CD4-positive, alpha-beta memory T cell (primary cell): Measurements from ENCODE around the gene FGFR2. TPM values are rescaled to one million over a fixed set of nuclear protein-coding genes. Genes with fewer than 3 reads are reported as not detected.
"Not testable (repeated sequence)": the region's sequence is repeated elsewhere in the genome, so short reads cannot be mapped to it uniquely, and the experiment has no call there.

ENCODE experiments used
- CTCF ChIA-PET: fragments of 350-600 bp; sonication (Branson Sonifier 250); formaldehyde crosslinking; loops from one replicate; lab custom pipeline; 2021; ENCODE audit warnings: inconsistent platforms; ENCODE audit not compliant: partially characterized antibody; lab: Charles Lee
- POLR2A ChIA-PET: fragments of 350-600 bp; sonication (Branson Sonifier 250); formaldehyde crosslinking; loops from one replicate; lab custom pipeline; 2021; ENCODE audit not compliant: partially characterized antibody; lab: Charles Lee
- DNase-seq, 5 donors: peaks; one replicate each; pipeline versions ENCODE4 v3.0.0 to v3.0.0-alpha.2; 2020 to 2022; ENCODE audit warnings: mixed read lengths in 1 of 5
- H3K27ac ChIP-seq: one replicate; pipeline ENCODE4 v1.7.0; 2013; ENCODE audit warnings: low read depth, low read length
- H3K27me3 ChIP-seq: 2 replicates; pipeline ENCODE4 v1.7.0; 2013; ENCODE audit warnings: mild to moderate bottlenecking, low read length, moderate library complexity; ENCODE audit not compliant: insufficient read depth
- H3K36me3 ChIP-seq: 2 replicates; pipeline ENCODE4 v1.7.0; 2013; ENCODE audit warnings: mild to moderate bottlenecking, low read length, moderate library complexity; ENCODE audit not compliant: insufficient read depth
- H3K4me1 ChIP-seq: 2 replicates; pipeline ENCODE4 v1.7.0; 2013; ENCODE audit warnings: mild to moderate bottlenecking, low read length, moderate library complexity; ENCODE audit not compliant: insufficient read depth
- H3K4me3 ChIP-seq, 2 donors: one replicate each; pipeline ENCODE4 v1.7.0; 2013; ENCODE audit warnings: low read length in 2 of 2, mild to moderate bottlenecking in 1 of 2
- H3K9me3 ChIP-seq, 2 donors: one replicate each; pipeline ENCODE4 v1.7.0; 2013; ENCODE audit warnings: low read length in 2 of 2, control low read depth in 1 of 2; ENCODE audit not compliant: control insufficient read depth in 1 of 2
- H3K27ac Mint-ChIP-seq, 7 donors: one replicate each; pipeline ENCODE4 v1.8.0; 2020 to 2021; ENCODE audit warnings: mixed read lengths in 7 of 7, mild to moderate bottlenecking in 6 of 7, inconsistent platforms in 3 of 7, moderate library complexity in 3 of 7
- H3K27me3 Mint-ChIP-seq, 2 donors: one replicate each; pipeline ENCODE4 v1.8.0; 2020 to 2021; ENCODE audit warnings: mixed read lengths in 2 of 2
- H3K36me3 Mint-ChIP-seq, 2 donors: one replicate each; pipeline ENCODE4 v1.8.0; 2020 to 2021; ENCODE audit warnings: mixed read lengths in 2 of 2, inconsistent platforms in 1 of 2, mild to moderate bottlenecking in 1 of 2
- H3K4me1 Mint-ChIP-seq, 4 donors: one replicate each; pipeline ENCODE4 v1.8.0; 2020 to 2021; ENCODE audit warnings: mixed read lengths in 4 of 4, mild to moderate bottlenecking in 1 of 4
- H3K4me3 Mint-ChIP-seq, 8 donors: one replicate each; pipeline ENCODE4 v1.8.0; 2020 to 2021; ENCODE audit warnings: mixed read lengths in 8 of 8, mild to moderate bottlenecking in 7 of 8, moderate library complexity in 6 of 8, inconsistent platforms in 3 of 8
- H3K9me3 Mint-ChIP-seq, 8 donors: one replicate each; pipeline ENCODE4 v1.8.0; 2020 to 2021; ENCODE audit warnings: mixed read lengths in 8 of 8, mild to moderate bottlenecking in 5 of 8, inconsistent platforms in 3 of 8, moderate library complexity in 1 of 8
- intact Hi-C: fragments of 100-400 bp; cut with micrococcal nuclease; formaldehyde crosslinking; loops from one replicate; pipeline ENCODE4 v1.15.1; 2023
- polyA plus RNA-seq, 2 donors: library from polyadenylated mRNA; unstranded; fragments of 300-500 nt; fragmentation: Illumina TruSeq; gene quantifications; one replicate each; pipeline ENCODE4 v1.2.3, GENCODE V29; 2021
- total RNA-seq, 2 experiments: library from RNA; stranded (reverse); gene quantifications; one replicate each; pipeline ENCODE4 v1.2.3, GENCODE V29; 2021

FGFR2 gene
- total and polyA plus RNA-seq, 4 experiments from 2014 or later, result 0.58 to 1.0 (median 0.90) TPM; not detected in 1

DNA sequence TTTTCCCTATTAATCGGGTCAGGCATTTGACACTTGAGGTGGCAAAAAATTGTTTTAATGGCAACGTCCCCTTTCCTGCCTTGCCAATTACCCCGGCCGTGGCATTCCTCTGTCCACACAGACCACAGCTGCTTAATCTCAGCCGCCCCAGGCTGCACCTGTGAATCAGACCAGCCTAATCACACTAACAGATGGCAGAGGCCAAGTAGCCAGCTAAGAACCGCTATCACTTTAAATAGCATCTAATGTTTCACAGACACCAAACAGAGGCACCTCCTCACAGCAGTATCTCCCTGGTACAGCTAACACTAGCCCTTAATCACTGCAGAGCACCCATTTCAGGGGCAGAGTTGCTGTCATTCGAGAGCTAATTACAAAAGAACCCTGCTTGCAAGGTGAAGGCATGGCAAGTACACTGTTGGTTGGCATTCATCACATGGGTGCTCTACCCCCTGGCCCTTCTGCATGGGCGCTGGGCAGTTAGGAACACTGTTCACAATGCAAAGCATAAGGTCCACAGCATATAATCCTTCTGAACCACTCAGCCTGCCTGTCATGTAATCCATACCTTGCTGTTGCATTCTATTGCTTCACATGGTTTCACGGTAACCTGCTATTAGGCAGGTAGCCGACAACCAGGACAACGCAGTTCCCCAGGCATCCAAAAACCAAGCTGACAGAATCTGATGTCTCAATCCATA lies 38.8 kb downstream of the FGFR2 start:
- no peaks in the 10 kb centered on the region for H3K36me3 ChIP-seq
- DNase-seq, result no peak
- no peak overlapping the region for H3K27ac ChIP-seq
- H3K4me1 ChIP-seq, result no peaks in the 10 kb centered on the region
- Mint-ChIP-seq H3K4me1 (no peaks in the 10 kb centered on the region), H3K27ac (no peak overlapping the region), H3K9me3 (peaks cover 0 to 4% (median 0%) of the 10 kb centered on the region in 8 donors), H3K4me3 (peak overlapping the region in 1 of 8 donors; percentile 52), H3K36me3 (no peaks in the 10 kb centered on the region), H3K27me3 (peaks cover 0 to 2% of the 10 kb centered on the region in 2 donors)
- H3K9me3 ChIP-seq, result no peaks in the 10 kb centered on the region
- intact Hi-C loops, result no loop called here
- H3K4me3 ChIP-seq, result no peak overlapping the region
- ChIA-PET CTCF (no interaction called here), POLR2A (no interaction called here)
- no peaks in the 10 kb centered on the region for H3K27me3 ChIP-seq

DNA sequence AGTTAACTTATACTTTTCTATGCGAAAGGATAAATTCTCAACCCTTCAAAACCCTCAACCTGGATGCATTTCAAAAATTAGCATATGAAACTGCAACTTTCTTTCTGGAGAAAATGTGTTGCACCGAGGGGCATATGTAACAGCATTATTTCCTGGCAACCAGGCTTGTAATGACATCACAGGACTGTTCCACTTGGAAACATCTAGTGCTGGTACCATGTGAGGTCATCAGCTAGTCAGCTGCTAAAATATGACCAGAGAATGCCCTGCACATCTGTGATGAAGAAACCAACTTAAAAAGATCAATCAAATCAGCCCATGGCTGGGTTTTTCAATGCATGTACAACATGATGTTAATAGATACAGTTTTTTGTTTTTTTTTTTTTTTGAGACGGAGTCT lies 40.0 kb downstream of the FGFR2 start:
- CTCF ChIA-PET, result no interaction called here
- POLR2A ChIA-PET, result no interaction called here
- no peak for DNase-seq
- H3K9me3 ChIP-seq, result no peaks in the 10 kb centered on the region
- H3K27me3 ChIP-seq, result no peaks in the 10 kb centered on the region
- Mint-ChIP-seq H3K36me3 (no peaks in the 10 kb centered on the region), H3K4me1 (no peaks in the 10 kb centered on the region), H3K4me3 (no peak overlapping the region), H3K9me3 (peaks cover 0 to 3% (median 0%) of the 10 kb centered on the region in 8 donors), H3K27ac (no peak overlapping the region), H3K27me3 (peaks cover 0 to 2% of the 10 kb centered on the region in 2 donors)
- H3K27ac ChIP-seq, result no peak overlapping the region
- no peaks in the 10 kb centered on the region for H3K4me1 ChIP-seq
- H3K36me3 ChIP-seq, result no peaks in the 10 kb centered on the region
- H3K4me3 ChIP-seq, result no peak overlapping the region
- intact Hi-C loops, result no loop called here

DNA sequence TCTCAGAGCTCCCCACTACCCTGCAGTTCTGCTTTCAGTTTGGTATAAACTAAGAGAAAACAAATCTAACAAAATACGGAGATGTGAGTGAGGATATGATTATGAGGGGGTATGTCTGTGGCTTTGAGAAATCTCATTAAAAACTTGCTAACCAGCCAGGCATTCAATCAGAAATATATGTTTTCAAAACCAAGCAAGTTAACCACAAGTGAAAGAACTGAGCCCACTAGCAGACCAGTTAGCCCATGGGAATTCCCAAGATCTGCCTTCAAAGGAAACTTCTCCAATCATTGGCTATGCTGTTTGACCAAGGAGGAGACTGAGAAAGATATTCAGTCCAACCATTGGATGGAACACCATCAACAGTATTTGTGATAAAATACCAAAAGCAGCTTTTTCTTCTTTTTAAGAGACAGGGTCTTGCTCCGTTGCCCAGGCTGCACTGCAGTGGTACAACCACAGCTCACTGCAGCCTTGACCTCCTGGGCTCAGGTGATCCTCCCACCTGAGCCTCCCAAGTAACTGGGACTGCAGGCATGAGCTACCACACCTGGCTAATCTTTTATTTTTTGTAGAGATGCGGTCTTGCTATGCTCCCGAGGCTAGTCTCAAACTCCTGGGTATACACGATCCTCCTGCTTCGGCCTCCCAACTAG lies 41.2 kb downstream of the FGFR2 start:
- Histone ChIP-seq H3K27me3 (no peaks in the 10 kb centered on the region), H3K4me3 (no peak overlapping the region), H3K27ac (no peak overlapping the region), H3K4me1 (no peaks in the 10 kb centered on the region), H3K9me3 (no peaks in the 10 kb centered on the region), H3K36me3 (no peaks in the 10 kb centered on the region)
- H3K27ac Mint-ChIP-seq, result no peak overlapping the region
- no peaks in the 10 kb centered on the region for H3K36me3 Mint-ChIP-seq
- no peaks in the 10 kb centered on the region for H3K4me1 Mint-ChIP-seq
- ChIA-PET POLR2A (no interaction called here), CTCF (no interaction called here)
- no peak for DNase-seq
- H3K9me3 Mint-ChIP-seq, result peaks cover 0 to 3% (median 0%) of the 10 kb centered on the region in 8 donors
- H3K27me3 Mint-ChIP-seq, result peaks cover 0 to 2% of the 10 kb centered on the region in 2 donors
- H3K4me3 Mint-ChIP-seq, result no peak overlapping the region
- intact Hi-C loops, result no loop called here

DNA sequence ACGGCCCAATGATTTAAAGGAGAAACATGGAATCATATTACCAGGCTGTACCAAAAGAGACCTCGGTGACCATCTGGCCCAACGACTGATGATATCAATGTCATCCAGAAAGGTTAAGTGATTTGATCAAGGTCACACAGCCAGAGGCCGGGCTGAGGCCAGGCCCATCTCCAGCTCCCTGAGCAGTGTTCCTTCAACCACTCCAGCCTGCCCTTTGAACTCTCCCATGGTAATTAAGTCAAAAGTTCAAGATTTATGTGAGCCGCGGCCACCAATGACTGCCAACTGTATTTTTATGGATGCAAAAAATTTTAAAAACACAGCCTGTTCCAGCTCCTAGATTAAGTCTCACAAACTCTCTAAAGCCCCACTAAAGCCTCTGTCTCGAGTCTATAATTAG lies 41.8 kb downstream of the FGFR2 start:
- CTCF ChIA-PET, result no interaction called here
- intact Hi-C loops, result no loop called here

DNA sequence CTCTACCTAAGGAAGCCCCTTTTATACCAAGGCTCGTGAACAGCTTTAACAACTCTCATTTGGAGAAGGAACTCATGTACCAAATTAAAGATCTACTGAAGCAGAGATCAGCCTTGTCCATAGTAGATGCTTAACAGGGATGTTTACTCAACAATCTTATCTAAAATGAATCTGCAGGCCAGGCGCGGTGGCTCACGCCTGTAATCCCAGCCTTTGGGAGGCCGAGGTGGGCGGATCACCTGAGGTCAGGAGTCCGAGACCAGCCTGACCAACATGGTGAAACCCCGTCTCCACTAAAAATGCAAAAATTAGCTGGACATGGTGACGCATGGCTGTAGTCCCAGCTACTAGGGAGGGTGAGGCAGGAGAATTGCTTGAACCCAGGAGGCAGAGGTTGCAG lies 43.3 kb downstream of the FGFR2 start:
- DNase-seq, POLR2A ChIA-PET, H3K9me3 Mint-ChIP-seq, H3K4me3 Mint-ChIP-seq, H3K27me3 ChIP-seq, H3K36me3 Mint-ChIP-seq, H3K27ac Mint-ChIP-seq, H3K9me3 ChIP-seq, H3K36me3 ChIP-seq, H3K4me1 ChIP-seq, H3K4me3 ChIP-seq, intact Hi-C loops, H3K4me1 Mint-ChIP-seq, H3K27me3 Mint-ChIP-seq, CTCF ChIA-PET, H3K27ac ChIP-seq: not testable (repeated sequence)

More for the DNA sequence above, 41.8 kb downstream of the FGFR2 start:
- H3K36me3 Mint-ChIP-seq, result no peaks in the 10 kb centered on the region
- Histone ChIP-seq H3K36me3 (no peaks in the 10 kb centered on the region), H3K27ac (no peak overlapping the region), H3K4me1 (no peaks in the 10 kb centered on the region), H3K9me3 (no peaks in the 10 kb centered on the region), H3K4me3 (no peak overlapping the region), H3K27me3 (no peaks in the 10 kb centered on the region)
- no peak overlapping the region for H3K27ac Mint-ChIP-seq
- POLR2A ChIA-PET, result no interaction called here
- peaks cover 0 to 3% (median 0%) of the 10 kb centered on the region in 8 donors for H3K9me3 Mint-ChIP-seq
- no peak overlapping the region for H3K4me3 Mint-ChIP-seq
- no peak for DNase-seq
- no peaks in the 10 kb centered on the region for H3K4me1 Mint-ChIP-seq
- H3K27me3 Mint-ChIP-seq, result peaks cover 0 to 2% of the 10 kb centered on the region in 2 donors

DNA sequence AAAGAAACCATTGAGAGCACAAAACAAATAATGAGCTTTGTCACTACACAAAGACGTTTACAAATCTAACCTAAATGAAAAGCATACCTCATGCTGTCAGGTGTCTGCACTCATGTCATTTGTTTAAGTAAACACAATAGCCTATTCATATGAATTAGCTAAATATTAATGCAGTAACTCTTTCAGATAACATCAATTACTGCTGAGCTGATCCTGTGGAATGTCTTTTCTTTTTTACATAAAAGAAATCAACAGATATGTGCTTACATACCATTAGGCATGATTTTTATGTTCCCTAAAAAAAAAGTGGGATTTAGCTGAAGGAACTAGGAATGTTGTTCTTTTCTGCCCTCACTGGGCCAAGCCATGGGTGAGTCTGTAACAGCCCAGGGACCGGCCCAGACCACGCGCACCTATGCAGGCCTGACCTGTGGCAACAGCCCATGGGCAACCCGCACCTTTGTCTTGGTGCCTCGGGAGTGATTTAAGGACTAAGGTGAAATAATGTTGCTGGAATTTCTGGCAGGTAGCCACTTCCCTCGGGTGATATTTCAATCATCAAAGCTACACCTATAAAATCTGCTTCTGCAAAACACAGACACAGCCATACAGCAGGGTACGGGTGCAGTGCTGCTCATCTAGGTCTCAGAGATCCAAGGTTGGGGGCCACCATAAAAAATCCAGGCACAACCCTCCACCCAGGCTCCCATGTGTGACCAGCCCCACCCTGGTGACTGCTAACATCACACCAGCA lies 44.6 kb downstream of the FGFR2 start:
- H3K4me1 Mint-ChIP-seq, result no peaks in the 10 kb centered on the region
- intact Hi-C loops, result no loop called here

DNA sequence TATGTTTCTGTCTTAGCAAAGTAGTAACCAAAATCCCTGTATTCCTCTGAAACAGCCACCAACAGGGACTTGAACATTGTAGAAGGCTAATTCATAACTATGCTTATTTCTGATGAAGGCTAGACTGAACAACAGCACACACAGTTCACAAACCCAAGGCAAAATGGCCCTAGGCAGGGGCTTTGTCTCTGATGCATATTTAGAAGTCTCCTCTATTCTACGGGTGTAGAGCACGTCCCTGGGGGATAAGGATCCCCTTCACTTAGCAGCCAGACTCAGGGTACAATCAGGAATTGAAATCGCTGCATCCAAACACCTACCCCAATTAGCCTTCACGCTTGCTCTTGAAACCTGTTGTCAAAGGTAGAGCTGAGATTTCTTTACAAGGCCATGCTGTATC lies 45.5 kb downstream of the FGFR2 start:
- H3K36me3 Mint-ChIP-seq, result no peaks in the 10 kb centered on the region
- Histone ChIP-seq H3K4me1 (no peaks in the 10 kb centered on the region), H3K4me3 (no peak overlapping the region), H3K9me3 (no peaks in the 10 kb centered on the region), H3K27me3 (no peaks in the 10 kb centered on the region), H3K36me3 (no peaks in the 10 kb centered on the region), H3K27ac (no peak overlapping the region)
- peaks cover 0 to 2% of the 10 kb centered on the region in 2 donors for H3K27me3 Mint-ChIP-seq
- no peak overlapping the region for H3K27ac Mint-ChIP-seq
- H3K4me3 Mint-ChIP-seq, result no peak overlapping the region
- intact Hi-C loops, result no loop called here
- DNase-seq, result no peak
- ChIA-PET CTCF (no interaction called here), POLR2A (no interaction called here)
- H3K4me1 Mint-ChIP-seq, result no peaks in the 10 kb centered on the region
- peaks cover 0 to 3% (median 0%) of the 10 kb centered on the region in 8 donors for H3K9me3 Mint-ChIP-seq

More for the DNA sequence above, 44.6 kb downstream of the FGFR2 start:
- no peak for DNase-seq
- no peaks in the 10 kb centered on the region for H3K36me3 Mint-ChIP-seq
- H3K27me3 Mint-ChIP-seq, result peaks cover 0 to 2% of the 10 kb centered on the region in 2 donors
- Histone ChIP-seq H3K27ac (no peak overlapping the region), H3K9me3 (no peaks in the 10 kb centered on the region), H3K4me3 (no peak overlapping the region), H3K36me3 (no peaks in the 10 kb centered on the region), H3K4me1 (no peaks in the 10 kb centered on the region), H3K27me3 (no peaks in the 10 kb centered on the region)
- CTCF ChIA-PET, result no interaction called here
- peaks cover 0 to 3% (median 0%) of the 10 kb centered on the region in 8 donors for H3K9me3 Mint-ChIP-seq
- peak overlapping the region in 1 of 8 donors; percentile 12 for H3K4me3 Mint-ChIP-seq
- no peak overlapping the region for H3K27ac Mint-ChIP-seq
- POLR2A ChIA-PET, result no interaction called here
